ES-I3 (cell line): ENCODE results near the gene NTSR1.

Experiments
- H3K36me3 ChIP-seq: 2 replicates; pipeline ENCODE4 v1.6.1; 2013; ENCODE audit warnings: mild to moderate bottlenecking, low read length, control low read depth, moderate library complexity; ENCODE audit not compliant: insufficient read depth
- H3K4me1 ChIP-seq: 2 replicates; pipeline ENCODE4 v1.6.1; 2013; ENCODE audit warnings: mild to moderate bottlenecking, control low read depth, low read length; ENCODE audit not compliant: insufficient read depth
- H3K9ac ChIP-seq: 2 replicates; pipeline ENCODE4 v1.6.1; 2013; ENCODE audit warnings: low read depth, mild to moderate bottlenecking, low read length, moderate library complexity
- H3K9me3 ChIP-seq: 2 replicates; pipeline ENCODE4 v1.6.1; 2013; ENCODE audit warnings: mild to moderate bottlenecking, low read length, moderate library complexity; ENCODE audit not compliant: control insufficient read depth, insufficient read depth

Gene NTSR1

GRCh38 chr20:62716198-62716940 lies 7.7 kb downstream of the NTSR1 start:
- Histone ChIP-seq H3K4me1 (no peaks in the 10 kb centered on the region), H3K9me3 (peaks cover 2% of the 10 kb centered on the region), H3K36me3 (no peaks in the 10 kb centered on the region), H3K9ac (no peak overlapping the region)

GRCh38 chr20:62716941-62717310 lies 8.3 kb downstream of the NTSR1 start:
- Histone ChIP-seq H3K4me1 (no peaks in the 10 kb centered on the region), H3K9ac (no peak overlapping the region), H3K9me3 (peaks cover 2% of the 10 kb centered on the region), H3K36me3 (no peaks in the 10 kb centered on the region)

GRCh38 chr20:62717933-62718332 lies 9.3 kb downstream of the NTSR1 start:
- Histone ChIP-seq H3K4me1 (no peaks in the 10 kb centered on the region), H3K36me3 (no peaks in the 10 kb centered on the region), H3K9me3 (peaks cover 2% of the 10 kb centered on the region), H3K9ac (no peak overlapping the region)

GRCh38 chr20:62718546-62718945 lies 9.9 kb downstream of the NTSR1 start:
- Histone ChIP-seq H3K9ac (no peak overlapping the region), H3K9me3 (peaks cover 2% of the 10 kb centered on the region), H3K4me1 (no peaks in the 10 kb centered on the region), H3K36me3 (no peaks in the 10 kb centered on the region)

- H3K36me3 ChIP-seq, result no peaks in the 10 kb centered on the region
- peaks cover 2% of the 10 kb centered on the region for H3K9me3 ChIP-seq
- H3K4me1 ChIP-seq, result no peaks in the 10 kb centered on the region
- no peak overlapping the region for H3K9ac ChIP-seq
These were observed 10.8 kb downstream of the NTSR1 start for GRCh38 chr20:62719250-62719935.

- H3K36me3 ChIP-seq, result no peaks in the 10 kb centered on the region
- H3K9me3 ChIP-seq, result peaks cover 2% of the 10 kb centered on the region
- H3K4me1 ChIP-seq, result no peaks in the 10 kb centered on the region
- no peak overlapping the region for H3K9ac ChIP-seq
These were observed 13.1 kb downstream of the NTSR1 start for GRCh38 chr20:62721511-62722370.

- Histone ChIP-seq H3K4me1 (no peaks in the 10 kb centered on the region), H3K9me3 (peaks cover 2% of the 10 kb centered on the region), H3K9ac (no peak overlapping the region), H3K36me3 (no peaks in the 10 kb centered on the region)
These were observed 14.0 kb downstream of the NTSR1 start for GRCh38 chr20:62722627-62723026.

GRCh38 chr20:62723351-62723750 lies 14.7 kb downstream of the NTSR1 start:
- Histone ChIP-seq H3K9ac (no peak overlapping the region), H3K36me3 (no peaks in the 10 kb centered on the region), H3K9me3 (peaks cover 2% of the 10 kb centered on the region), H3K4me1 (no peaks in the 10 kb centered on the region)

- no peaks in the 10 kb centered on the region for H3K36me3 ChIP-seq
- no peaks in the 10 kb centered on the region for H3K4me1 ChIP-seq
- no peak overlapping the region for H3K9ac ChIP-seq
- H3K9me3 ChIP-seq, result peaks cover 2% of the 10 kb centered on the region
These were observed 15.3 kb downstream of the NTSR1 start for GRCh38 chr20:62723768-62724450.

GRCh38 chr20:62724692-62725595 lies 16.3 kb downstream of the NTSR1 start:
- Histone ChIP-seq H3K9ac (no peak overlapping the region), H3K9me3 (peaks cover 2% of the 10 kb centered on the region), H3K36me3 (no peaks in the 10 kb centered on the region), H3K4me1 (no peaks in the 10 kb centered on the region)

GRCh38 chr20:62725596-62726268 lies 17.1 kb downstream of the NTSR1 start:
- H3K4me1 ChIP-seq, result no peaks in the 10 kb centered on the region
- peaks cover 2% of the 10 kb centered on the region for H3K9me3 ChIP-seq
- H3K36me3 ChIP-seq, result no peaks in the 10 kb centered on the region
- H3K9ac ChIP-seq, result no peak overlapping the region

- Histone ChIP-seq H3K4me1 (no peaks in the 10 kb centered on the region), H3K9me3 (no peaks in the 10 kb centered on the region; the same call in 1 of the 2 replicates), H3K9ac (no peak overlapping the region), H3K36me3 (no peaks in the 10 kb centered on the region)
These were observed 17.6 kb downstream of the NTSR1 start for GRCh38 chr20:62726276-62726675.
